IMR-90 (cell line): ENCODE results near the gene TOB2. TPM values are rescaled to one million over a fixed set of nuclear protein-coding genes. Genes with fewer than 3 reads are reported as not detected.

Experiments
- ATAC-seq: fragments of 200-7000 bp; cut with Tn5 transposase; 2 replicates; pipeline ENCODE4 v1.9.1; 2020; ENCODE audit warnings: low read depth, mild to moderate bottlenecking, moderate library complexity
- BruUV-seq: library from RNA; stranded (reverse); fragments of 400-500 nt; replicated peaks from 2 replicates; lab custom pipeline; 2021; lab: Mats Ljungman, UMichigan
- CTCF ChIA-PET: fragments of 300-600 bp; formaldehyde crosslinking; extraction: SDS; loops from one replicate; lab custom pipeline; 2021; ENCODE audit warnings: antibody characterized with exemption; lab: Yijun Ruan, JAX
- POLR2A ChIA-PET: fragments of 300-600 bp; sonication (Branson Sonifier 250); formaldehyde crosslinking; loops from one replicate; lab custom pipeline; 2022; ENCODE audit warnings: antibody characterized with exemption; ENCODE audit not compliant: unreplicated experiment; lab: Charles Lee
- DNase-seq: peaks from one replicate; pipeline ENCODE4 v3.0.0; 2013
- H2AFZ ChIP-seq: replicated peaks from 2 replicates; pipeline ENCODE3; 2013; ENCODE audit warnings: low read length, mild to moderate bottlenecking; ENCODE audit not compliant: poor library complexity
- H2AK5ac ChIP-seq: 2 replicates; pipeline ENCODE4 v1.6.1; 2013; ENCODE audit warnings: low read depth, low read length, inconsistent platforms
- H2AK9ac ChIP-seq: replicated peaks from 2 replicates; pipeline ENCODE3; 2013; ENCODE audit warnings: mild to moderate bottlenecking, low read depth, low read length, moderate library complexity; ENCODE audit not compliant: poor library complexity
- H2BK120ac ChIP-seq: 2 replicates; pipeline ENCODE4 v1.6.1; 2013; ENCODE audit warnings: low read depth, low read length, inconsistent platforms
- H2BK15ac ChIP-seq: 3 replicates; pipeline ENCODE4 v1.6.1; 2013; ENCODE audit warnings: low read depth, low read length, inconsistent platforms
- H2BK20ac ChIP-seq: 2 replicates; pipeline ENCODE4 v1.6.1; 2013; ENCODE audit warnings: low read depth, mild to moderate bottlenecking, inconsistent platforms, low read length, moderate library complexity
- H2BK5ac ChIP-seq: 2 replicates; pipeline ENCODE4 v1.6.1; 2013; ENCODE audit warnings: mild to moderate bottlenecking, low read depth, low read length, inconsistent platforms; ENCODE audit not compliant: poor library complexity, severe bottlenecking
- H3K14ac ChIP-seq: replicated peaks from 2 replicates; pipeline ENCODE4 v1.6.1; 2013; ENCODE audit warnings: low read depth, low read length, inconsistent platforms
- H3K18ac ChIP-seq: 2 replicates; pipeline ENCODE4 v1.6.1; 2013; ENCODE audit warnings: low read depth, low read length, control low read depth
- H3K23ac ChIP-seq: 2 replicates; pipeline ENCODE4 v1.6.1; 2013; ENCODE audit warnings: low read depth, low read length, inconsistent platforms
- H3K27ac ChIP-seq: 2 replicates; pipeline ENCODE4 v1.5.1; 2013; ENCODE audit warnings: mild to moderate bottlenecking, control low read depth, low read length; ENCODE audit not compliant: insufficient read depth
- H3K27me3 ChIP-seq: 2 replicates; pipeline ENCODE4 v1.6.1; 2013; ENCODE audit warnings: low read length; ENCODE audit not compliant: control insufficient read depth, insufficient read depth
- H3K36me3 ChIP-seq: 2 replicates; pipeline ENCODE4 v1.6.1; 2013; ENCODE audit warnings: low read length, mixed read lengths; ENCODE audit not compliant: control insufficient read depth, insufficient read depth
- H3K4ac ChIP-seq: 2 replicates; pipeline ENCODE4 v1.6.1; 2013; ENCODE audit warnings: low read depth, low read length, inconsistent platforms
- H3K4me1 ChIP-seq: 2 replicates; pipeline ENCODE4 v1.6.1; 2013; ENCODE audit warnings: low read length, mixed read lengths; ENCODE audit not compliant: control insufficient read depth, insufficient read depth
- H3K4me2 ChIP-seq: 2 replicates; pipeline ENCODE4 v1.6.1; 2013; ENCODE audit warnings: low read depth, mild to moderate bottlenecking, control low read depth, low read length, moderate library complexity
- H3K4me3 ChIP-seq: 2 replicates; pipeline ENCODE4 v1.5.1; 2013; ENCODE audit warnings: low read depth, mild to moderate bottlenecking, control low read depth, low read length, moderate library complexity; ENCODE audit not compliant: insufficient read depth
- H3K56ac ChIP-seq: 2 replicates; pipeline ENCODE4 v1.6.1; 2013; ENCODE audit warnings: low read length, inconsistent platforms; ENCODE audit not compliant: insufficient read depth; ENCODE audit errors: extremely low read depth
- H3K79me1 ChIP-seq, 2 experiments: 2 replicates each; pipeline ENCODE4 v1.6.1; 2013; ENCODE audit warnings: low read length in 2 of 2, inconsistent platforms in 1 of 2, low read depth in 1 of 2
- H3K9ac ChIP-seq: 2 replicates; pipeline ENCODE4 v1.6.1; 2013; ENCODE audit warnings: low read depth, low read length, control low read depth
- H3K9me1 ChIP-seq: 2 replicates; pipeline ENCODE4 v1.6.1; 2013; ENCODE audit warnings: low read length, inconsistent platforms; ENCODE audit not compliant: insufficient read depth
- H3K9me3 ChIP-seq: 2 replicates; pipeline ENCODE4 v1.6.1; 2013; ENCODE audit warnings: low read length; ENCODE audit not compliant: control insufficient read depth, insufficient read depth
- H4K20me1 ChIP-seq: 2 replicates; pipeline ENCODE4 v1.6.1; 2013; ENCODE audit warnings: low read length, inconsistent platforms; ENCODE audit not compliant: insufficient read depth
- H4K5ac ChIP-seq: 2 replicates; pipeline ENCODE4 v1.6.1; 2013; ENCODE audit warnings: mild to moderate bottlenecking, low read depth, low read length, control low read depth
- H4K8ac ChIP-seq, 2 experiments: 2 replicates each; pipeline ENCODE4 v1.6.1; 2013; ENCODE audit warnings: low read depth in 2 of 2, low read length in 2 of 2, control low read depth in 1 of 2, inconsistent platforms in 1 of 2
- H4K91ac ChIP-seq: 2 replicates; pipeline ENCODE4 v1.6.1; 2013; ENCODE audit warnings: low read depth, low read length, inconsistent platforms; ENCODE audit not compliant: insufficient read depth
- BHLHE40 ChIP-seq: fragments of 150-350 bp; IDR thresholded peaks from 2 replicates; pipeline ENCODE4 v1.6.1; 2016; ENCODE audit warnings: mild to moderate bottlenecking, low read depth, low read length
- CEBPB ChIP-seq: IDR thresholded peaks from 2 replicates; pipeline ENCODE4 v1.6.1; 2012; ENCODE audit warnings: low read depth, low read length, improper control_type of control experiment
- FOS ChIP-seq: fragments of 150-350 bp; IDR thresholded peaks from 2 replicates; pipeline ENCODE4 v1.6.1; 2016; ENCODE audit warnings: low read depth, low read length
- MAFK ChIP-seq: IDR thresholded peaks from 2 replicates; pipeline ENCODE4 v1.6.1; 2012; ENCODE audit warnings: low read depth, low read length, improper control_type of control experiment
- MAZ ChIP-seq: IDR thresholded peaks from 2 replicates; pipeline ENCODE4 v1.6.1; 2012; ENCODE audit warnings: low read depth, mild to moderate bottlenecking, low read length, improper control_type of control experiment, moderate library complexity, borderline replicate concordance
- MXI1 ChIP-seq: IDR thresholded peaks from 2 replicates; pipeline ENCODE4 v1.6.1; 2012; ENCODE audit warnings: low read depth, mild to moderate bottlenecking, low read length, moderate library complexity, borderline replicate concordance
- NFE2L2 ChIP-seq: fragments of 150-350 bp; IDR thresholded peaks from 2 replicates; pipeline ENCODE4 v1.6.1; 2016; ENCODE audit warnings: low read depth, mild to moderate bottlenecking, low read length
- POLR2A ChIP-seq: IDR thresholded peaks from 2 replicates; pipeline ENCODE4 v1.6.1; 2012; ENCODE audit warnings: mild to moderate bottlenecking, low read depth, low read length
- RAD21 ChIP-seq: IDR thresholded peaks from 2 replicates; pipeline ENCODE4 v1.6.1; 2012; ENCODE audit warnings: low read length, improper control_type of control experiment
- SMC3 ChIP-seq: fragments of 150-350 bp; IDR thresholded peaks from 2 replicates; pipeline ENCODE4 v1.6.1; 2016; ENCODE audit warnings: low read depth, mild to moderate bottlenecking, antibody characterized with exemption, low read length, moderate library complexity
- USF2 ChIP-seq: fragments of 150-350 bp; IDR thresholded peaks from 2 replicates; pipeline ENCODE4 v1.6.1; 2017; ENCODE audit warnings: mild to moderate bottlenecking, antibody characterized with exemption, low read length, low read depth
- WGBS, 2 experiments: methylation state at CpG; one replicate each; pipeline versions ENCODE4 v1.1.5 to v1.1.7; 2013; ENCODE audit warnings: missing lambda C conversion rate in 2 of 2; ENCODE audit not compliant: insufficient read length in 1 of 2; ENCODE audit errors: extremely low coverage in 2 of 2; 5-methylcytosine and 5-hydroxymethylcytosine counted together
- dilution Hi-C: fragments of 300-500 bp; cut with HindIII; formaldehyde crosslinking; loops from one replicate; pipeline ENCODE4 v1.14.3; 2018; ENCODE audit warnings: low sequenced_read_pairs; ENCODE audit not compliant: unreplicated experiment
- in situ Hi-C: fragments of 300-500 bp; cut with MboI; formaldehyde crosslinking; loops from 3 replicates; pipeline ENCODE4 v1.14.3; 2019; ENCODE audit warnings: low sequenced_read_pairs, inconsistent platforms, mixed read lengths
- intact Hi-C: fragments of 100-400 bp; cut with micrococcal nuclease; formaldehyde crosslinking; loops from 2 replicates; pipeline ENCODE4 v1.10.0; 2022
- polyA plus RNA-seq, 3 experiments: library from polyadenylated mRNA; depleted of rRNA; stranded (reverse); fragments of >200 nt; gene quantifications; 2 replicates each; pipeline ENCODE4 v1.2.3, GENCODE V29; 2012; ENCODE audit warnings: low replicate concordance in 1 of 3
- total RNA-seq: library from RNA; depleted of rRNA; stranded (reverse); fragments of >200 nt; gene quantifications from 2 replicates; pipeline ENCODE4 v1.2.3, GENCODE V29; 2012
- TF ChIP-seq, protein P1 (sequence below): conservative IDR thresholded peaks from 2 replicates; pipeline ENCODE4 v1.5.1; 2012; ENCODE audit warnings: mild to moderate bottlenecking, low read depth, low read length, improper control_type of control experiment
- TF ChIP-seq, protein P2 (sequence below): fragments of 150-350 bp; IDR thresholded peaks from 2 replicates; pipeline ENCODE4 v1.6.1; 2016; ENCODE audit warnings: low read depth, mild to moderate bottlenecking, low read length, moderate library complexity, borderline replicate concordance

Gene TOB2
- total and polyA plus RNA-seq, 2 of the 4 experiments (the other 2 are of a cell fraction) = 17.4 to 23.3 TPM

DNA sequence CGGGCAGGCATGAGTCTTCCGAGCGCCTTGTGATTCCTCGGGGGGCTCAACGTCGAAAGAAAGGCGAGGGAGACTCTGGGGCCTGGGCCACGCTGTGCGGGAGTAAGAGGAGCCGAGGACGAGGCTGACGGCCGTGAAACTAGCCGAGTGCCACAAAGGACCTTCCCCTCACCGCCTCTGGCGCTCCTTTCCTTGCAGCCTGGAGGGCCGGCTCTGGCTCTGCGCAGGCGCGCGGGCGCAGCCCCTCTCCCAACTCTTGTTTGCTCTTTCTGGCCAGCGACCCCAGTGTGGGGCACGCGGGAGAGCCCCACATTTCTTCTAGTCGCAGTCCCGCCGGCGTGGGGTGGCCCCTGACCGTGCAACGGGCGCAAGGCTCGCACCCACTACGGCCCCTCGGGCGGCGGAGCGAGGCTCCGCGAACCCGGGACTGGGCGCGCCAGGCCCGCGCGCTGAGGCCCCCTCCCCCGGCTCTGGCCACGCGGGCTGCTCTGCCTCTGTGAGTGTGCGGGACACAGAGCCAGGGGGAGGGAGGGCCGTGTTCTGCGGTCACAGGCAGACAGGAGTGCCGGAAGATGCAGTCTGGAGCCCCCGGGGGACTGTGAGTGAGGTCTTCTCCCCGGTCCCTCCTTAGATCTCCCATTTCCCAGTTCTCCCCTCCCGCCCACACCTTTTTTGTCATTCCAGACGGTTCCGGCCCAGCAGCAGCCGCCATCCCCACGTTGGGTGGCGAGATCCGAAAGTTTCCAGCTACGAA lies 1.0 kb upstream of the TOB2 start:
- peak overlapping the region; percentile 75 for H3K18ac ChIP-seq
- dilution Hi-C loops = no loop called here
- peak overlapping the region; percentile 88 for H3K4me2 ChIP-seq
- TF ChIP-seq RAD21 = no peak
- TF ChIP-seq MXI1 = peak; percentile 15; the same call in 1 of the 2 replicates
- TF ChIP-seq MAZ = peak; percentile 59; the same call in 1 of the 2 replicates
- 0 out of 2 replicates have a peak, but pooled peaks have one; percentile 47 for TF ChIP-seq POLR2A
- no peak for TF ChIP-seq CEBPB
- TF ChIP-seq, protein P1, sequence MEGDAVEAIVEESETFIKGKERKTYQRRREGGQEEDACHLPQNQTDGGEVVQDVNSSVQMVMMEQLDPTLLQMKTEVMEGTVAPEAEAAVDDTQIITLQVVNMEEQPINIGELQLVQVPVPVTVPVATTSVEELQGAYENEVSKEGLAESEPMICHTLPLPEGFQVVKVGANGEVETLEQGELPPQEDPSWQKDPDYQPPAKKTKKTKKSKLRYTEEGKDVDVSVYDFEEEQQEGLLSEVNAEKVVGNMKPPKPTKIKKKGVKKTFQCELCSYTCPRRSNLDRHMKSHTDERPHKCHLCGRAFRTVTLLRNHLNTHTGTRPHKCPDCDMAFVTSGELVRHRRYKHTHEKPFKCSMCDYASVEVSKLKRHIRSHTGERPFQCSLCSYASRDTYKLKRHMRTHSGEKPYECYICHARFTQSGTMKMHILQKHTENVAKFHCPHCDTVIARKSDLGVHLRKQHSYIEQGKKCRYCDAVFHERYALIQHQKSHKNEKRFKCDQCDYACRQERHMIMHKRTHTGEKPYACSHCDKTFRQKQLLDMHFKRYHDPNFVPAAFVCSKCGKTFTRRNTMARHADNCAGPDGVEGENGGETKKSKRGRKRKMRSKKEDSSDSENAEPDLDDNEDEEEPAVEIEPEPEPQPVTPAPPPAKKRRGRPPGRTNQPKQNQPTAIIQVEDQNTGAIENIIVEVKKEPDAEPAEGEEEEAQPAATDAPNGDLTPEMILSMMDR = no peak
- TF ChIP-seq, protein P2, sequence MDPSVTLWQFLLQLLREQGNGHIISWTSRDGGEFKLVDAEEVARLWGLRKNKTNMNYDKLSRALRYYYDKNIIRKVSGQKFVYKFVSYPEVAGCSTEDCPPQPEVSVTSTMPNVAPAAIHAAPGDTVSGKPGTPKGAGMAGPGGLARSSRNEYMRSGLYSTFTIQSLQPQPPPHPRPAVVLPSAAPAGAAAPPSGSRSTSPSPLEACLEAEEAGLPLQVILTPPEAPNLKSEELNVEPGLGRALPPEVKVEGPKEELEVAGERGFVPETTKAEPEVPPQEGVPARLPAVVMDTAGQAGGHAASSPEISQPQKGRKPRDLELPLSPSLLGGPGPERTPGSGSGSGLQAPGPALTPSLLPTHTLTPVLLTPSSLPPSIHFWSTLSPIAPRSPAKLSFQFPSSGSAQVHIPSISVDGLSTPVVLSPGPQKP = no peak
- no peak for TF ChIP-seq BHLHE40
- no peak for TF ChIP-seq FOS
- no peak for TF ChIP-seq SMC3
- TF ChIP-seq MAFK = no peak
- TF ChIP-seq USF2 = no peak
- no peak for TF ChIP-seq NFE2L2

More for the DNA sequence above, 1.0 kb upstream of the TOB2 start:
- Histone ChIP-seq H4K8ac (peak overlapping the region; percentile 72 to 78), H3K9ac (peak overlapping the region; percentile 75), H3K4me3 (peak overlapping the region; percentile 97), H2BK20ac (peak overlapping the region; percentile 18), H2AK9ac (peak overlapping the region; percentile 99), H3K4ac (peak overlapping the region; percentile 93), H4K5ac (peak overlapping the region; percentile 56), H3K56ac (peak overlapping the region; percentile 93), H3K27me3 (no peaks in the 10 kb centered on the region), H3K27ac (peak overlapping the region; percentile 86), H2BK5ac (peak overlapping the region; percentile 75), H3K4me1 (peaks cover 3% of the 10 kb centered on the region), H2BK120ac (peak overlapping the region; percentile 65), H4K91ac (peak overlapping the region; percentile 90), H3K14ac (peak overlapping the region; percentile 88), H3K36me3 (peaks cover 5% of the 10 kb centered on the region), H2BK15ac (peak overlapping the region; percentile 28; the same call in 1 of the 3 replicates), H3K79me1 (peaks cover 9 to 29% of the 10 kb centered on the region in 2 experiments; a peak in 3 of 4 replicates), H3K9me1 (peaks cover 9% of the 10 kb centered on the region), H2AFZ (peak overlapping the region; percentile 90), H3K23ac (peak overlapping the region; percentile 97), H4K20me1 (peaks cover 28% of the 10 kb centered on the region), H3K9me3 (no peaks in the 10 kb centered on the region), H2AK5ac (peak overlapping the region; percentile 96)
- intact Hi-C loops (loop anchor here (2.0 kb wide), 2 partner anchors 67 to 69 kb away; partner anchors contain the start of gene TEF), in situ Hi-C loops (no loop called here)
- ChIA-PET CTCF (interaction anchor here (0.9 to 1.0 kb wide), 2 partner anchors 44 kb away, joined by 3 read pairs; no protein-coding TSS in a partner anchor), POLR2A (interaction anchor here (0.6 to 1.4 kb wide), 2 partner anchors 21 to 69 kb away, joined by 3 read pairs; partner anchors contain the start of gene PHF5A)
- no TSS peak for BruUV-seq
- DNase-seq (peak; percentile 50), ATAC-seq (peak; percentile 16)
- WGBS, 2 experiments = 1% methylated on average over 18 of the region's 63 CpGs; no CpG with 5 or more reads in 1 of the 2 experiments
